NCI-H1417 treated with DMSO at 0.1 percent for 48 hours (cell line): ENCODE data around the gene LRPAP1.
"Not testable (repeated sequence)": the region's sequence is repeated elsewhere in the genome, so short reads cannot be mapped to it uniquely, and the experiment has no call there.

Experiments used
- DNase-seq: peaks from one replicate; lab custom pipeline; 2025; lab: John Stamatoyannopoulos, UW

The LRPAP1 gene

DNA sequence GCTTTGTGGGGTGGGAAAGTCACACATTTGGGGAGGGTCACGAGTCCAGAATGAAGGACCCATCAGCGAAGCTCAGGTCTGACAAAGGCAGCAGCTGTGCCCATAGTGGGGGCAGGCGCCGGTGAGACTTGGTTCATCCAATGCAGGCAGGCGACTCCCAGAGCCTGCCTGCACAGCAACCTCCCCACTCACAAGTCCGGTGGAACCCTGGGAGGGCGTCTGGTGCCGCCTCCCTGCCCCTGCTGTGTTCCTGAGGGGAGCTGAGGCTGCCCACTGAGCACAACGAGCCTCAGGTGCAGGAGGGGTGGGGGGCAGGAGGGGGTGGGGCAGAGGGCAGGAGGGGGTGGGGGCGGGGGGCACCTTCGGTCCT lies 13.7 kb downstream of the LRPAP1 start:
- no peak for DNase-seq

DNA sequence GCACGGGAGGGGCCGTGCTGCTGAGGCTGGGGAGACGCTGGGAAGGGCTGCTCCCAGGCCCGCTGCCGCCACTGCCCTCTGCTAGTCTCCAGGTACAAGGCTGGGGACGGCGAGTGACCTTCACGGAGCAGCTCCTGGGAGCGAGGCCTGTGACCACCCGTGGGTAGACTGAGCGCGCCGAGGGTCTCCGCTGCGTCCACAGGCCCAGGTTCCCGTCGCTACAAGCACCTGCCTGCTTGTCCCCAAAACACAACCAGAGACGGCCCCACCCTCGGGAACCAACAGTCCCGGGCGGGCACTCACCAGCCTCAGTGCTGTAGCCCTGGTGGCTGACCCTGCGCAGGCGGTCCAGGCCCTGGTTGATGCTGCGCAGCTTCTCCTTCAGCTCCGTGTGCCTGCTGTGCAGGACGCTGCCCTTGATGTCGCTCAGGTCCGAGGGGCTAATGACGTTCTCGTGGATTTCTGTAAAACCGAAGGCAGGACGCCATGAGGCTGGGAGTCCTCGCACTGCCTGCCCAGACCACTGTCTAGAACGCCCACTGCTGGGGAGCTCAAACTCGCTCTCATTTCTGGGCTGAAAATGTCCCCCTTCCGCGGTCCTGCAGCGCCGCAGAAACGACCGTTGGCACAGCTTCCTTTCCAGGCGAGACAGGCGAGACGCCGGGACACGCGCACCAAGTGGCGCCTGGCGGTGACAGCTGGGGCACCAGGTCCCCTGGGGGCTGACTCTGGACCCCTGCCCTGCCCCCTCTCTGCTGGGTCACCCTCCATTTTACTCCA lies 14.3 kb downstream of the LRPAP1 start:
- DNase-seq = no peak

DNA sequence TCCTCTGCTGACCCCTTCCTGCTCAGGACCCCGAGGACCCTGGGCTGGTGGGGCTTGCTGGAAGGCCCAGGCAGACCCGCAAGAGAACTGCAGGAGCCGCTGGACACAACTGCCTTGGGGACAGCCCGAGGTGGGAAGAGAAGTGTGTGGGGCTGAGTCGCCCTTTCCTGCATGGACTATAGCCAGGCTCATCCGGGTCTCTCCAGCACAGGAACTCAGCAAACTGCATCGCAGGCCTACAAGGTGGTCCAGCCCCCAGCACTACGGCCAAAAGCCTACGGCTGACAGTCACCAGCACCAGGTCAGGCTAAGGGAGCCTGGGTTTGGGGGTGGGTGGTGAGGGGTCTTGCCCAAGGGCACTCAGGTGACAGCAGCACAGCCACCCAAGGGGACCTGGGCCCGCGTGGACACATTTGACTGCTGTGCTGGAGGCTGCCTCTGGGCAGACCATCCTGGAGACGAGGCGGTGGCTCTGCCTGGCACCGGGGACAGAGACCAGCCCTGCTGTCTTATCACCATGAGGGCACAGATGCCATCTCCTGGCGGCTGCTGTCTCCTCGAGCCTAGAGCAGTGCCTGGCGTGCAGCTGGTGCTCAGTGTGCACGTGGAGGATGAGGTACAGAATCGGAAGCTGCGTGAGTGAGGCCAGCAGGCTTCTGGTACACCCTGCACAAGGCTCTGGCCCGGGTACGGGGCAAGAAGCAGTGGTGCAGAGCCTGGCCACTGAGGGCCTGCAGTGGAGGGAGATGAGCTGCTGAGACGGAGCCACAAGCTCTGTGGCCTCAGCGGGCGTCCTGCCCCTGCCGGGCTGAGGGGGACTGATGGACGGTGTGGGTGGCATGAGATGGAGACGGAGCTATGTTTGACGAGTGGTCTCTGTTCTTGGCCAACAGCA lies 15.1 kb downstream of the LRPAP1 start:
- DNase-seq = no peak

- DNase-seq = no peak
Measured at GRCh38 chr4:3516061-3516835, 16.0 kb downstream of the LRPAP1 start.

DNA sequence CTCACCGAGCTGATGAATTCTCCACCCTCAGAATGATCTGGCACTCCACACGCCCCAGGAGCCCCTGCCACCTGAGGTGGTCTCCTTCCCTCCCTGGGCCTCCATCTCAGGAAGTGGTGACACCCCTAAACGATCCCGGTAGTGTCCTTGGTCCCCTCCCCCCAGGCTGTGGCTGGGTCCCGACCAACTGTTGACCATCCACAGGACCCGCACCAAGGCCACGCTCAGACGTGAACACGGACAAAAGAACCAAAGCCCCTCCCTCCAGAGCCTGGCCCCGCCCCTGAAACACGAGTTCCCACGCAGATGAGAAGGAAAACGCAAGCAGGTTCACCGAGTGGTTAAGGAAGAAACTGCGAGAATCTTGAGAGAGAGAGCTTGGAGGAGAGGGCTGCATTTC lies 16.6 kb downstream of the LRPAP1 start:
- DNase-seq = no peak

DNA sequence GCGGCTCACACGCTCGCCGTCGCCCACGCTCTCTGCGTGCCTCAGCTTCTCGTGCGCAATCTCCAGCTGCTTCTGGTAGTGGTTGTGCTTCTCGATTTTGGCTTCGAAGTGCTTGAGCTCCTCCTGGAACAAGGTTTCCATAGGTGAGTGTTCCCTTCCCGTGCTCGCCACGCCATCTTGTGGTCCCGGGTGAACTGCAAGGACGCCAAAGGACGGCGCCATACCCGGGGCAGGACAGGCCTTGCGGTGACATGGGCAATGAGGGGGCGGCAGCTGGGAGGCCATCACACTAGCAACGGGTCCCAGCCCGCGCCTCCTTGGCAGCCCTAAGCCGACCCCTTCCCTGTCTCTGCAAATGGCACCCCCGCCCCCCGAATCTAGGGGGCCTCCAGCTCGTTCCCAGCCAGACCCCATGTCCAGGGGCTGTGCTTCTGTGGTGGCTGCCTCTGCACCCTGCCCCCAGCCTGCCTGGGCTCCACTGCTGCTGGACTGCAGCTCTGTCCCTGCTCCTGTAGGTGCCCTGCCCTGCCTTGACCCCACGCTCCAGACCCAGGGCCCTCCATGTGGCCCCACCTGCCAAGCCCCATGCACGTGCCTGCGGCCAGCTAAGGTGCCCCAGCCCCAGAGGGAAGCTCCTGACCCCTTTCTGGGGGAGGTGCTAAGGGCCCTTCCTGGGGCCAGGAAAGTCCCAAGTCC lies 17.3 kb downstream of the LRPAP1 start:
- DNase-seq = no peak

DNA sequence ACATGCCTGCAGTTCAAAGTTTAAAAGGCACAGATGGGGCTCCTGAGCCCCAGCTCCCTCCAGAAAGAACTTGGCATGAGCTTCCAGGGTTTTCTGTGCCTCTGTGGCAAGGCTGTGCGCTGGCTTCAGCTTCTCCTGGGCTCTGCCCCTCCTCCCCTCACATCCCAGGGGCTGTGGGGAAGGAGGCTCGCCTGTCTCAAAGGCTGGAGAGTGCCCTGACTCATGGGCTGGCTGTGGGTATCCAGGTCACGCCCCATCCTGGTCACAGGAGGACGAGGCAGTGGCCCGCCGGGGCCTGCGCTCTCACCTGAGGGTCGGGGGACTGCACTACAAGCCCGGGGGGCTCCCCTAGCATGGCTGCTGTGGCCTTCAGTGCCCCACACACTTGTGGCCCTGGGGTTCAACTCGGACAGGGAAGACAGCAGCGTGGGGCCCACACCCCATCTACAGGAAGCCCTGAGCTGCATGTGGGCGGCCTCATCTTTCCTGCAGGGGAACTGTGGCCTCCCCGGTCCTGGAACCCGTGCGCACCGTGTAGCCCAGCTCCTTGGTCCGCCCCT lies 17.9 kb downstream of the LRPAP1 start:
- DNase-seq = no peak

DNA sequence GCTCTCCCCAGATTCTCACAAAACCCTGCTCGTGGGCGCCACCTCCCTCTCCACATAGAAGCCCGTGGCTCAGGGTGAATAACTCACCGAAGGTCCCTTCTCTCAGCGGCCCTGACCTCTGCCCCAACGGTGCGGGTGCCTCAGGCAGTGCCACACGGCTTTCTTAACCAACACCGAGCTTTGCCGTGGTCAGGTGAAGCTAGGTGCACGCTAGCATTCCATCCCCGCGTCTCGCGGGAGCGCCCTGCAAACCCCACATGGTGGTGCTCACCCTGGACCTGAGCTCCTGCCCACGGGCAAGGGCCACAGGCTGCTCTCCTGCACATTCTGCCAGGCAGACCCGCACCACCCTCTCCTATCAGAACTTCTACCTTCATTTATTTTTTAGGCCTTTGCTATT lies 18.4 kb downstream of the LRPAP1 start:
- no peak for DNase-seq

- no peak for DNase-seq
Measured at GRCh38 chr4:3512719-3513118, 19.5 kb downstream of the LRPAP1 start.

GRCh38 chr4:3512279-3512678 lies 19.9 kb downstream of the LRPAP1 start:
- no peak for DNase-seq

GRCh38 chr4:3511601-3512000 lies 20.6 kb downstream of the LRPAP1 start:
- DNase-seq = not testable (repeated sequence)

DNA sequence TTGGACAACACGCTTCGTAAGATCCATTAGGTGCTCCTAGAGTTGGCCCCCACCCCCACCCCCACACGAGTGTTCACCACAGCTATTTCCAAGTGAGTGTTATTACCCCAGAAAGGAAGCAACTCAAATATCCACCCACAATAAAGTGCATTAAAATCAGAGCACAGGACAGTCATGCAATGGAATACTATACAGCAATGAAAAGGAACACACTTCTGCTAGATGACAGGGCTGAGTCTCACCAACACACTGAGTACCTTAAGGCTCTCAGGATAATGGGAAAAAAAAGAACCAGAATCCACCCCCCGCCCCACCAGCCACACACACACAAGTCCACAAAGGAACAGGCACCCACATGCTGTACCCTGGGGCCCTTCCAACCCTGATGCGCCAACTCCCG lies 21.0 kb downstream of the LRPAP1 start:
- no peak for DNase-seq

GRCh38 chr4:3510481-3510880 lies 21.7 kb downstream of the LRPAP1 start:
- no peak for DNase-seq

DNA sequence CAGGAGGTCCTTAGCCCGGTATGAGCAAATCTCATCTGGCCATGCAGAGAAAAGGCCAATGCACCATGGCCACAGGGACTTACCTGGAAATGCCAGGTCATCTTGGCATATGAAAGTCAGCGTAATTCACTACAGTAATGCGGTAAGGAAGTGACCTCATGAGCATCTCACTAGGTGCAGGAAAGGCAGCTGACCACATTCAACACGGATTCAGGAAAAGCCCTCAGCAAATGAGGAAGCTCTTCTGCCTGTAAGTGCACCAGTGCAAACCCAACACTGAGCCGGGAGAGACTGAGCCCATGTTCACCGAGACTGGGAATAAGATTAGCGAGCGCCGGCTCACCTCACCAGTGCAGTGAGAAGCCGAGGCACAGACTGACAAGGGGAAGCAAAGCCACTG lies 23.7 kb downstream of the LRPAP1 start:
- DNase-seq = no peak

- no peak for DNase-seq
Measured at GRCh38 chr4:3505231-3505630, 27.0 kb downstream of the LRPAP1 start.

GRCh38 chr4:3502941-3503936 lies 29.0 kb downstream of the LRPAP1 start:
- DNase-seq = no peak

- DNase-seq = no peak
Measured at GRCh38 chr4:3501825-3502425, 30.3 kb downstream of the LRPAP1 start.

GRCh38 chr4:3501126-3501824 lies 30.9 kb downstream of the LRPAP1 start:
- DNase-seq = no peak

DNA sequence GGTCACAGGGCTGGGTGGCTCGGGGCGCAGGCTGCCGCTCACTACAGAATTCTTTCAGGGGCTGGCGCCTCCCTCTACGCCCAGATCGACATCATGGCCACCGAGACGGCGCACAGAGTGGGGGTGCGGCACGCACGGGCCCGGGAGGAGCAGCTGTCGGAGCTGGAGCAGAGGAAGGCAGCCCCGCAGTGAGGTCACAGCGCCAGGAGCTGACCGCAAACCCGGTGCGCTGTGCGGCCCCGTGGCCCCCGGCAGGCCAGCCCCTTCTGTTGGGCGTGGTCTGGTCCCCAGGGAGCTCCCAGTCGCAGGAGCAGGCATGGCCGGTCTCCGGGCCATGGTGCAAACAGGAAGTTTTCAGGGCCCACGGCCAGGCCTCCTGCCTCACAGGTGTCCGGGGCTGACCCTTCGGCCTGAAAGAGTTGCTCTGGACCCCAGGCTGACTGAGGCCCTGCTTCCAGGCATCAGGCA lies 31.6 kb downstream of the LRPAP1 start:
- no peak for DNase-seq
